ENCODE data around the gene ABLIM3.

DNA sequence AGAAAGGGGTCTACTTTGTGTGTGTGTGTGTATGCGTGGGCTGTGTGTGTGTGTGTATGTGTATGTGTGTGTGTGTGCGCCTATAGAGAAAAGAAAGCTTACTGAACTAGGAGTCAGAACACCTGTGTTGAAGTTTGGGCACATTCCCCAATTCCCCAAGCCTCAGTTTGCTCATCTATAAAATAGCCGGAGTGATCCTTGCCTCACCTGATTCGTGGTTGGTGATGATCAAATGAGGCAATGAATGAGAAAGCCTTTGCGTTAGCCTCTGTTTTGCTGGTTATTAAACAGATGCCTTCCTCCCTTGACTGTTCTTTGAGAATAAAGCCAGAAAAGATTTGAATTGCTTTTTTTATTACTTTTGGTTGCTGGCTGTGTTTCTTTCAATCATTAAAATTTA lies 20.6 kb downstream of the ABLIM3 start:
- TF ChIP-seq CTCF (IDR thresholded peaks at IDR 0.05) (no peak), POLR2AphosphoS5 (IDR thresholded peaks at IDR 0.05) (no peak)

All from transverse colon (tissue), 4 donors.